OCI-LY3 (cell line): ENCODE results near the gene TESMIN.

Source experiments
- EZH2phosphoT487 ChIP-seq: fragments of 200-600 bp; shearing (Covaris generic); IDR thresholded peaks from 2 replicates; pipeline ENCODE4 v1.6.1; 2018; ENCODE audit warnings: antibody characterized with exemption, mixed run types, low read depth
- TF ChIP-seq, protein P1 (sequence below): fragments of 200-600, 300-600 bp; sonication (generic); IDR thresholded peaks from 2 replicates; pipeline ENCODE4 v1.5.1; 2014; ENCODE audit warnings: antibody characterized with exemption, low read length, low read depth

DNA sequence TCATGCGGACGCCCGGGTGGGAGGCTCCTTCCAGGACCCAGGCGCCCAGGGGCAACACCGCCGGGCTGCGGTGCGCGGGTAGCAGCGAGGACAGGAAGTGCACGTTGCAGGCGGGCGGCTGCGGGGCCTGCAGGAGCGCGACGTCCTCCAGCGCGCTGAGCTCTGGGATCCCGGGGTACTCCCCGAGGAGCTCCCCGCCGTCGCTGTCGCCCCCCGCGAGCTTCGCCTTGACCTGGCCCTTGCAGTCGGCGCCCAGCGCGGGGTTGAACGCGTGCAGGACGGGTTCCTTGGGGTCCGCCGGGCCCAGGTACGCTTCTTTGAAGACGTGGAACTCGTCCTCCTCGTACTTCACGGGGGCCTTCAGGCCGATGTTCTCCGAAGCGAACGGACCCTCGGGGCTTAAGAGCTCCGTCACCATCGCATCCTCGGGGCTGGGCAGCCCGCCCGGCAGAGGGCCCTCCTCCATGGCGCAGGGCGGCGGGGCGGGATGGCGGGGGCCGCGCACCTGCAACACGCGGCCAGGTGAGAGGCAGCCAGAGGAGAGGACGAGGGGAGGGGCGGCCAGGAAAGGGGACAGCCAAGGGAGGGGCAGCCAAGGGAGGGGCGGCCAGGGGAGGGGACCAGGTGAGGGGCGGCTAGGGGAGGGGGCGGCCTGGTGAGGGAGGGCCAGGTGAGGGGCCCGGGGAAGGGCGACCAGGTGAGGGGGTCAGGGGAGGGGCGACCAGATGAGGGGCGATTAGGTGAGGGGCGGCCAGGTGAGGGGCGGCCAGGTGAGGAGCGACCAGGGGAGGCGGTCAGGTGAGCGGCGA lies 921 bp downstream of the TESMIN start:
- TF ChIP-seq, protein P1, sequence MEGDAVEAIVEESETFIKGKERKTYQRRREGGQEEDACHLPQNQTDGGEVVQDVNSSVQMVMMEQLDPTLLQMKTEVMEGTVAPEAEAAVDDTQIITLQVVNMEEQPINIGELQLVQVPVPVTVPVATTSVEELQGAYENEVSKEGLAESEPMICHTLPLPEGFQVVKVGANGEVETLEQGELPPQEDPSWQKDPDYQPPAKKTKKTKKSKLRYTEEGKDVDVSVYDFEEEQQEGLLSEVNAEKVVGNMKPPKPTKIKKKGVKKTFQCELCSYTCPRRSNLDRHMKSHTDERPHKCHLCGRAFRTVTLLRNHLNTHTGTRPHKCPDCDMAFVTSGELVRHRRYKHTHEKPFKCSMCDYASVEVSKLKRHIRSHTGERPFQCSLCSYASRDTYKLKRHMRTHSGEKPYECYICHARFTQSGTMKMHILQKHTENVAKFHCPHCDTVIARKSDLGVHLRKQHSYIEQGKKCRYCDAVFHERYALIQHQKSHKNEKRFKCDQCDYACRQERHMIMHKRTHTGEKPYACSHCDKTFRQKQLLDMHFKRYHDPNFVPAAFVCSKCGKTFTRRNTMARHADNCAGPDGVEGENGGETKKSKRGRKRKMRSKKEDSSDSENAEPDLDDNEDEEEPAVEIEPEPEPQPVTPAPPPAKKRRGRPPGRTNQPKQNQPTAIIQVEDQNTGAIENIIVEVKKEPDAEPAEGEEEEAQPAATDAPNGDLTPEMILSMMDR: no peak
- TF ChIP-seq EZH2phosphoT487: no peak
